Measurements from ENCODE around the gene YPEL2.

DNA sequence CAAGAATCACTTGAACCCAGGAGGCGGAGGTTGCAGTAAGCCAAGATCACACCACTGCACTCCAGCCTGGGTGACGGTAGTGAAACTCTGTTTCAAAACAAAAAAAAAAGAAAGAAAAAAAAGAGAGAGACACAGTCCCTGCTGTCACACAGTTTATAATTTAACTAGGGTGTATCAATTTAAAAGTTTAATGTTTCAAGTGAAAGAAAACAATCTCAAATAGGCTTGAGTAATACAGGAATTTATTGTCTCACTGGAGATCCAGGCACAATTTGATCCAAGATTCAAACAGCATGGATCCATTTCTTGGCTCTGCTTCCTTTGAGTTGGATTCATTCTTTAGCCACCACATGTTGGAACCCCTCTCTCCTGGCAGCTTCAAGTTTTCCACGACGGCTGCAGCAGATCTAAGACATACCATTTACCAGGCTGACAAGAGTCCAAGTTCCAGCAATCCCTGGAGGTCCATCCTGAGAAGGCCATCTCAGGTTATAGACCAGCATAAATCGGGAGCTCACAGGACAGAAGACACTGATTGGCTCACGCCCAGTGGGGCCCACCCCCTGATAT is 97.5 kb downstream of the YPEL2 start:
- TF ChIP-seq NR3C1 (CRISPR knock-in tag; conservative IDR thresholded peaks at IDR 0.05; ENCODE audit: low read depth), result no peak
- TF ChIP-seq, protein P1, sequence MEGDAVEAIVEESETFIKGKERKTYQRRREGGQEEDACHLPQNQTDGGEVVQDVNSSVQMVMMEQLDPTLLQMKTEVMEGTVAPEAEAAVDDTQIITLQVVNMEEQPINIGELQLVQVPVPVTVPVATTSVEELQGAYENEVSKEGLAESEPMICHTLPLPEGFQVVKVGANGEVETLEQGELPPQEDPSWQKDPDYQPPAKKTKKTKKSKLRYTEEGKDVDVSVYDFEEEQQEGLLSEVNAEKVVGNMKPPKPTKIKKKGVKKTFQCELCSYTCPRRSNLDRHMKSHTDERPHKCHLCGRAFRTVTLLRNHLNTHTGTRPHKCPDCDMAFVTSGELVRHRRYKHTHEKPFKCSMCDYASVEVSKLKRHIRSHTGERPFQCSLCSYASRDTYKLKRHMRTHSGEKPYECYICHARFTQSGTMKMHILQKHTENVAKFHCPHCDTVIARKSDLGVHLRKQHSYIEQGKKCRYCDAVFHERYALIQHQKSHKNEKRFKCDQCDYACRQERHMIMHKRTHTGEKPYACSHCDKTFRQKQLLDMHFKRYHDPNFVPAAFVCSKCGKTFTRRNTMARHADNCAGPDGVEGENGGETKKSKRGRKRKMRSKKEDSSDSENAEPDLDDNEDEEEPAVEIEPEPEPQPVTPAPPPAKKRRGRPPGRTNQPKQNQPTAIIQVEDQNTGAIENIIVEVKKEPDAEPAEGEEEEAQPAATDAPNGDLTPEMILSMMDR (IDR thresholded peaks at IDR 0.05), result no peak
- TF ChIP-seq MXD4 (CRISPR knock-in tag; IDR thresholded peaks at IDR 0.05; ENCODE audit: borderline replicate concordance), result no peak
- TF ChIP-seq, protein P2, sequence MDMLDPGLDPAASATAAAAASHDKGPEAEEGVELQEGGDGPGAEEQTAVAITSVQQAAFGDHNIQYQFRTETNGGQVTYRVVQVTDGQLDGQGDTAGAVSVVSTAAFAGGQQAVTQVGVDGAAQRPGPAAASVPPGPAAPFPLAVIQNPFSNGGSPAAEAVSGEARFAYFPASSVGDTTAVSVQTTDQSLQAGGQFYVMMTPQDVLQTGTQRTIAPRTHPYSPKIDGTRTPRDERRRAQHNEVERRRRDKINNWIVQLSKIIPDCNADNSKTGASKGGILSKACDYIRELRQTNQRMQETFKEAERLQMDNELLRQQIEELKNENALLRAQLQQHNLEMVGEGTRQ (CRISPR knock-in tag; IDR thresholded peaks at IDR 0.05), result no peak
- TF ChIP-seq, protein P3, sequence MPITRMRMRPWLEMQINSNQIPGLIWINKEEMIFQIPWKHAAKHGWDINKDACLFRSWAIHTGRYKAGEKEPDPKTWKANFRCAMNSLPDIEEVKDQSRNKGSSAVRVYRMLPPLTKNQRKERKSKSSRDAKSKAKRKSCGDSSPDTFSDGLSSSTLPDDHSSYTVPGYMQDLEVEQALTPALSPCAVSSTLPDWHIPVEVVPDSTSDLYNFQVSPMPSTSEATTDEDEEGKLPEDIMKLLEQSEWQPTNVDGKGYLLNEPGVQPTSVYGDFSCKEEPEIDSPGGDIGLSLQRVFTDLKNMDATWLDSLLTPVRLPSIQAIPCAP (CRISPR knock-in tag; IDR thresholded peaks at IDR 0.05), result no peak
- no peak for TF ChIP-seq ZBTB21 (CRISPR knock-in tag; IDR thresholded peaks at IDR 0.05; ENCODE audit: borderline replicate concordance)
- TF ChIP-seq, protein P4, sequence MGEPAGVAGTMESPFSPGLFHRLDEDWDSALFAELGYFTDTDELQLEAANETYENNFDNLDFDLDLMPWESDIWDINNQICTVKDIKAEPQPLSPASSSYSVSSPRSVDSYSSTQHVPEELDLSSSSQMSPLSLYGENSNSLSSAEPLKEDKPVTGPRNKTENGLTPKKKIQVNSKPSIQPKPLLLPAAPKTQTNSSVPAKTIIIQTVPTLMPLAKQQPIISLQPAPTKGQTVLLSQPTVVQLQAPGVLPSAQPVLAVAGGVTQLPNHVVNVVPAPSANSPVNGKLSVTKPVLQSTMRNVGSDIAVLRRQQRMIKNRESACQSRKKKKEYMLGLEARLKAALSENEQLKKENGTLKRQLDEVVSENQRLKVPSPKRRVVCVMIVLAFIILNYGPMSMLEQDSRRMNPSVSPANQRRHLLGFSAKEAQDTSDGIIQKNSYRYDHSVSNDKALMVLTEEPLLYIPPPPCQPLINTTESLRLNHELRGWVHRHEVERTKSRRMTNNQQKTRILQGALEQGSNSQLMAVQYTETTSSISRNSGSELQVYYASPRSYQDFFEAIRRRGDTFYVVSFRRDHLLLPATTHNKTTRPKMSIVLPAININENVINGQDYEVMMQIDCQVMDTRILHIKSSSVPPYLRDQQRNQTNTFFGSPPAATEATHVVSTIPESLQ (CRISPR knock-in tag; IDR thresholded peaks at IDR 0.05), result no peak

All from WTC11 (cell line).